ENCODE results near the gene DNAJB9. TPM values are rescaled to one million over a fixed set of nuclear protein-coding genes. Genes with fewer than 3 reads are reported as not detected.

Gene DNAJB9
- total and polyA plus RNA-seq, 4 donors = 11.4 to 40.0 (median 28.1) TPM

DNA sequence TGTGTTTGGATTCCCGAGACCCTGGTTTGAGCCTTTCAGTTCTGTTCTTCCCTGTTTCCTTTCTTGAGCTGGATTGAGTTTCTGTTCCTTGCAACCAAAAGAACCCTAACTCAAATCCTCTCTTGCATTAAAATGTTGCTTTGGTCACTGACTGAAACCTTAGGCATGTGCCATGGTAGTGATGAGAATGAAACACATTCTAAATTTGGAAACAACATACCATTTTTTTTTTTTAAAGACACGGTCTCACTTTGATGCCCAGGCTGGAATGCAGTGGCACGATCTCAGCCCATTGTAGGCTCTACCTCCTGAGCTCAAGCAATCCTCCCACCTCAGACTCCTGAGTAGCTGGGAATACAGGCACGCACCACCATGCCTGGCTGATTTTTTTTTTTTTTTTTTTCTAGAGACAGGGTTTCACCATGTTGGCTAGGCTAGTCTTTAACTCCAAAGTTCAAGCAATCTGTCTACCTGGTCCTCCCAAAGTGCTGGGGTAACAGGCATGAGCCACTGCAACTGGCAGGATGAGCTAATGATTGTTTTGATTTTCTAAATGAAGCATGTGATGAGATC is 8.5 kb upstream of the DNAJB9 start:
- Histone ChIP-seq H3K9me3 (ENCODE audit: control insufficient read depth in 4 of 4, insufficient read depth in 3 of 4, low read length in 3 of 4) (peaks cover 0 to 13% (median 4%) of the 10 kb centered on the region in 4 donors), H3K4me3 (no peak overlapping the region), H3K9ac (ENCODE audit: insufficient read depth in 1 of 2, low read length in 2 of 2) (no peak overlapping the region), H3K27ac (ENCODE audit: low read depth in 1 of 2, low read length in 1 of 2) (peak overlapping the region in 1 of 2 donors; percentile 26), H3K27me3 (ENCODE audit: control insufficient read depth in 3 of 3, insufficient read depth in 3 of 3, low read length in 2 of 3) (no peaks in the 10 kb centered on the region), H3K36me3 (ENCODE audit: control insufficient read depth in 4 of 4, insufficient read depth in 4 of 4, low read length in 4 of 4) (peaks cover 0 to 9% (median 6%) of the 10 kb centered on the region in 4 donors), H3K4me1 (ENCODE audit: control insufficient read depth in 5 of 5, insufficient read depth in 5 of 5, low read length in 5 of 5) (peaks cover 0 to 4% (median 0%) of the 10 kb centered on the region in 5 donors)
- ATAC-seq (ENCODE audit: insufficient read depth, low FRiP score) (no peak), DNase-seq (no peak)
- 92 to 94% methylated on average over 4 of the region's 4 CpGs for WGBS, 2 donors
- TF ChIP-seq, protein P1, sequence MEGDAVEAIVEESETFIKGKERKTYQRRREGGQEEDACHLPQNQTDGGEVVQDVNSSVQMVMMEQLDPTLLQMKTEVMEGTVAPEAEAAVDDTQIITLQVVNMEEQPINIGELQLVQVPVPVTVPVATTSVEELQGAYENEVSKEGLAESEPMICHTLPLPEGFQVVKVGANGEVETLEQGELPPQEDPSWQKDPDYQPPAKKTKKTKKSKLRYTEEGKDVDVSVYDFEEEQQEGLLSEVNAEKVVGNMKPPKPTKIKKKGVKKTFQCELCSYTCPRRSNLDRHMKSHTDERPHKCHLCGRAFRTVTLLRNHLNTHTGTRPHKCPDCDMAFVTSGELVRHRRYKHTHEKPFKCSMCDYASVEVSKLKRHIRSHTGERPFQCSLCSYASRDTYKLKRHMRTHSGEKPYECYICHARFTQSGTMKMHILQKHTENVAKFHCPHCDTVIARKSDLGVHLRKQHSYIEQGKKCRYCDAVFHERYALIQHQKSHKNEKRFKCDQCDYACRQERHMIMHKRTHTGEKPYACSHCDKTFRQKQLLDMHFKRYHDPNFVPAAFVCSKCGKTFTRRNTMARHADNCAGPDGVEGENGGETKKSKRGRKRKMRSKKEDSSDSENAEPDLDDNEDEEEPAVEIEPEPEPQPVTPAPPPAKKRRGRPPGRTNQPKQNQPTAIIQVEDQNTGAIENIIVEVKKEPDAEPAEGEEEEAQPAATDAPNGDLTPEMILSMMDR (IDR thresholded peaks at IDR 0.05; ENCODE audit: control extremely low read depth, extremely low read depth) = no peak

DNA sequence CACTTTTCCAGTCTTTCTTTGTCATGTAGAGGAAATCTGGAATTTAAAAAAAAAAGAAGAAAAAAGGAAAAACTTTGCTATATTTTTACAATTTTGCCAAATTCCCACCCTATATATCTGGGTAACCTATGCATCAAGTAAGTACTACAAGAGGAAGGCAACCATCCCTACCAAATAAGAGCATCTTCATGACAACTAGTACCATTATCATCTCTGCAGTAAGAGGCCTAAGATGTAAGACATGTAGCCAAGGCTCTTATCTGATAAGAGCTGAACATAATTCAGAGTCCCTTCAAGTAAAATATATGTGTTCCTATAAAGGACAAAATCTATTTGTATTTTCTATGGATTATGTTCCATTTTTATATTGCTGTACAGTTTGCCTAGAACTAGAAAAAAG is 3.7 kb upstream of the DNAJB9 start:
- peaks cover 0 to 4% (median 0%) of the 10 kb centered on the region in 4 donors for H3K9me3 ChIP-seq (ENCODE audit: control insufficient read depth in 4 of 4, insufficient read depth in 3 of 4, low read length in 3 of 4)
- no peak overlapping the region for H3K4me3 ChIP-seq
- no peaks in the 10 kb centered on the region for H3K27me3 ChIP-seq (ENCODE audit: control insufficient read depth in 3 of 3, insufficient read depth in 3 of 3, low read length in 2 of 3)
- H3K4me1 ChIP-seq (ENCODE audit: control insufficient read depth in 5 of 5, insufficient read depth in 5 of 5, low read length in 5 of 5) = peaks cover 0 to 9% (median 2%) of the 10 kb centered on the region in 5 donors
- H3K27ac ChIP-seq (ENCODE audit: low read depth in 1 of 2, low read length in 1 of 2) = no peak overlapping the region
- no peak for ATAC-seq (ENCODE audit: insufficient read depth, low FRiP score)
- no peak overlapping the region for H3K9ac ChIP-seq (ENCODE audit: insufficient read depth in 1 of 2, low read length in 2 of 2)
- no peak for DNase-seq
- TF ChIP-seq, protein P1 (IDR thresholded peaks at IDR 0.05; ENCODE audit: control extremely low read depth, extremely low read depth) = no peak
- peaks cover 0 to 9% (median 5%) of the 10 kb centered on the region in 4 donors for H3K36me3 ChIP-seq (ENCODE audit: control insufficient read depth in 4 of 4, insufficient read depth in 4 of 4, low read length in 4 of 4)

DNA sequence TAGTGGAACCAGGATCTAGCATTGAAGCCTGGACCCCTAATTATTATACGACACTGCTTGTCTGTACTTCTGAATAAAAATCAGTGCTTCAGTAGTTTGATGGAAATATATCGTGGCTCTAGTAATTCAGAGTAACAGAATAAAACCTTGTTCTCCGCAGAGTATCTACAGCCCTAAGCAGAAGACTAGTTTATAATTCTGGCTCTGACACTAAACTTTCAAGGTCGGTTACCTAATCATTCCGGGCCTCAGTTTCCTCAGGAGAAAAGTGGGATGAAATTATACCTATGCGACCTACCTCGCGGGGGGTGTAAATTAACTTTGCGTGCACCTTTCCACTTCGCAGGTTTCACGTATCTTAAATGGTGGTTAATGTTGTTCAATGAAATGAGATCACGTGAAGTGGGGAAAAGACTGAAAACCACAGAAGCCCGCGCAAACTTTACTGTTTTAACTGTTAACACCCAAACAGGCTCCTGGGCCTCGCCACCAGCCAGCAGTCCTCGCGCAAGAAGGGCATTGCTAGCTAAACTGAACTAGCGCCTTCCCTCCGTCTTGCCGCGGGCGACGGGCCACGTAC is 783 bp upstream of the DNAJB9 start:
- no peak for ATAC-seq (ENCODE audit: insufficient read depth, low FRiP score)
- WGBS, 2 donors = 11 to 13% methylated on average over 24 of the region's 24 CpGs
- H3K4me1 ChIP-seq (ENCODE audit: control insufficient read depth in 5 of 5, insufficient read depth in 5 of 5, low read length in 5 of 5) = peaks cover 0 to 20% (median 2%) of the 10 kb centered on the region in 5 donors
- H3K27ac ChIP-seq (ENCODE audit: low read depth in 1 of 2, low read length in 1 of 2) = peak overlapping the region; percentile 93 to 98
- peak overlapping the region; percentile 77 for H3K4me3 ChIP-seq
- peaks cover 0 to 9% (median 5%) of the 10 kb centered on the region in 4 donors for H3K36me3 ChIP-seq (ENCODE audit: control insufficient read depth in 4 of 4, insufficient read depth in 4 of 4, low read length in 4 of 4)
- no peaks in the 10 kb centered on the region for H3K9me3 ChIP-seq (ENCODE audit: control insufficient read depth in 4 of 4, insufficient read depth in 3 of 4, low read length in 3 of 4)
- no peak for DNase-seq
- no peaks in the 10 kb centered on the region for H3K27me3 ChIP-seq (ENCODE audit: control insufficient read depth in 3 of 3, insufficient read depth in 3 of 3, low read length in 2 of 3)
- TF ChIP-seq, protein P1 (IDR thresholded peaks at IDR 0.05; ENCODE audit: control extremely low read depth, extremely low read depth) = no peak
- H3K9ac ChIP-seq (ENCODE audit: insufficient read depth in 1 of 2, low read length in 2 of 2) = peak overlapping the region; percentile 93 to 98
